Parathyroid adenoma (tissue), 2 donors: Measurements from ENCODE around the gene NEDD4.

Source experiments
- H2AFZ ChIP-seq: fragments of 300-600 bp; sonication (generic); one replicate; pipeline ENCODE4 v1.7.0; 2017; ENCODE audit warnings: antibody characterized with exemption, mild to moderate bottlenecking
- H3K27ac ChIP-seq: fragments of 300-600 bp; sonication (generic); one replicate; pipeline ENCODE4 v1.7.0; 2017
- H3K27me3 ChIP-seq: fragments of 300-600 bp; sonication (generic); one replicate; pipeline ENCODE4 v1.7.0; 2017; ENCODE audit warnings: low read length; ENCODE audit not compliant: control insufficient read depth, insufficient read depth
- H3K36me3 ChIP-seq: fragments of 300-600 bp; sonication (generic); one replicate; pipeline ENCODE4 v1.7.0; 2017; ENCODE audit warnings: low read length; ENCODE audit not compliant: control insufficient read depth, insufficient read depth
- H3K4me1 ChIP-seq: fragments of 300-600 bp; sonication (generic); one replicate; pipeline ENCODE4 v1.7.0; 2017; ENCODE audit warnings: control low read depth
- H3K4me2 ChIP-seq: fragments of 300-600 bp; sonication (generic); one replicate; pipeline ENCODE4 v1.7.0; 2017; ENCODE audit warnings: low read length
- H3K4me3 ChIP-seq: fragments of 300-600 bp; sonication (generic); one replicate; pipeline ENCODE4 v1.7.0; 2017; ENCODE audit warnings: low read depth, low read length
- H3K79me2 ChIP-seq: fragments of 300-600 bp; sonication (generic); one replicate; pipeline ENCODE4 v1.7.0; 2017; ENCODE audit warnings: control low read depth
- H3K9ac ChIP-seq: fragments of 300-600 bp; sonication (generic); one replicate; pipeline ENCODE4 v1.7.0; 2017; ENCODE audit warnings: mild to moderate bottlenecking
- H3K9me3 ChIP-seq: fragments of 300-600 bp; sonication (generic); one replicate; pipeline ENCODE4 v1.7.0; 2017; ENCODE audit warnings: low read length; ENCODE audit not compliant: control insufficient read depth
- CTCF ChIP-seq: fragments of 300-600 bp; sonication (generic); IDR thresholded peaks from one replicate; pipeline ENCODE4 v1.7.0; 2017; ENCODE audit warnings: antibody characterized with exemption, mild to moderate bottlenecking
- donor health status: primary hyperparathyroidism.

The NEDD4 gene

GRCh38 chr15:55835866-55836265, 157.5 kb downstream of the NEDD4 start:
- no peaks in the 10 kb centered on the region for H3K36me3 ChIP-seq
- no peak for TF ChIP-seq CTCF
- H3K27me3 ChIP-seq = no peaks in the 10 kb centered on the region

GRCh38 chr15:55834331-55834730, 159.1 kb downstream of the NEDD4 start:
- TF ChIP-seq CTCF = no peak

More at GRCh38 chr15:55835866-55836265, 157.5 kb downstream of the NEDD4 start:
- H3K79me2 ChIP-seq = no peaks in the 10 kb centered on the region
- no peaks in the 10 kb centered on the region for H3K4me1 ChIP-seq
- no peak overlapping the region for H3K27ac ChIP-seq
- H2AFZ ChIP-seq = no peak overlapping the region
- no peak overlapping the region for H3K9ac ChIP-seq
- H3K4me2 ChIP-seq = no peak overlapping the region
- H3K9me3 ChIP-seq = no peaks in the 10 kb centered on the region
- H3K4me3 ChIP-seq = no peak overlapping the region

GRCh38 chr15:55829826-55830225, 163.6 kb downstream of the NEDD4 start:
- no peak overlapping the region for H3K27ac ChIP-seq
- no peak overlapping the region for H3K4me3 ChIP-seq
- no peaks in the 10 kb centered on the region for H3K27me3 ChIP-seq
- no peaks in the 10 kb centered on the region for H3K9me3 ChIP-seq
- H3K36me3 ChIP-seq = no peaks in the 10 kb centered on the region
- H2AFZ ChIP-seq = no peak overlapping the region
- no peak overlapping the region for H3K4me2 ChIP-seq
- H3K4me1 ChIP-seq = no peaks in the 10 kb centered on the region
- H3K9ac ChIP-seq = no peak overlapping the region
- no peaks in the 10 kb centered on the region for H3K79me2 ChIP-seq
- no peak for TF ChIP-seq CTCF

More at GRCh38 chr15:55834331-55834730, 159.1 kb downstream of the NEDD4 start:
- Histone ChIP-seq H3K9me3 (no peaks in the 10 kb centered on the region), H3K27me3 (no peaks in the 10 kb centered on the region), H3K9ac (no peak overlapping the region), H3K27ac (no peak overlapping the region), H3K4me2 (no peak overlapping the region), H3K4me3 (no peak overlapping the region), H2AFZ (no peak overlapping the region), H3K79me2 (no peaks in the 10 kb centered on the region), H3K36me3 (no peaks in the 10 kb centered on the region), H3K4me1 (no peaks in the 10 kb centered on the region)

GRCh38 chr15:55827955-55828354, 165.5 kb downstream of the NEDD4 start:
- Histone ChIP-seq H3K27me3 (no peaks in the 10 kb centered on the region), H3K9ac (no peak overlapping the region), H3K27ac (no peak overlapping the region), H3K9me3 (no peaks in the 10 kb centered on the region), H3K4me2 (no peak overlapping the region), H3K36me3 (no peaks in the 10 kb centered on the region), H3K4me1 (no peaks in the 10 kb centered on the region), H3K79me2 (no peaks in the 10 kb centered on the region), H3K4me3 (no peak overlapping the region), H2AFZ (no peak overlapping the region)
- no peak for TF ChIP-seq CTCF

GRCh38 chr15:55827204-55827603, 166.2 kb downstream of the NEDD4 start:
- no peaks in the 10 kb centered on the region for H3K79me2 ChIP-seq
- H3K4me3 ChIP-seq = no peak overlapping the region
- no peak overlapping the region for H2AFZ ChIP-seq
- no peak for TF ChIP-seq CTCF
- H3K36me3 ChIP-seq = no peaks in the 10 kb centered on the region
- no peaks in the 10 kb centered on the region for H3K9me3 ChIP-seq
- H3K27me3 ChIP-seq = no peaks in the 10 kb centered on the region
- no peak overlapping the region for H3K9ac ChIP-seq
- no peaks in the 10 kb centered on the region for H3K4me1 ChIP-seq
- no peak overlapping the region for H3K4me2 ChIP-seq
- no peak overlapping the region for H3K27ac ChIP-seq
